ENCODE measurements around the gene DCST1. TPM values are rescaled to one million over a fixed set of nuclear protein-coding genes. Genes with fewer than 3 reads are reported as not detected.

Gene DCST1
- total and polyA plus RNA-seq, 4 donors = not detected

DNA sequence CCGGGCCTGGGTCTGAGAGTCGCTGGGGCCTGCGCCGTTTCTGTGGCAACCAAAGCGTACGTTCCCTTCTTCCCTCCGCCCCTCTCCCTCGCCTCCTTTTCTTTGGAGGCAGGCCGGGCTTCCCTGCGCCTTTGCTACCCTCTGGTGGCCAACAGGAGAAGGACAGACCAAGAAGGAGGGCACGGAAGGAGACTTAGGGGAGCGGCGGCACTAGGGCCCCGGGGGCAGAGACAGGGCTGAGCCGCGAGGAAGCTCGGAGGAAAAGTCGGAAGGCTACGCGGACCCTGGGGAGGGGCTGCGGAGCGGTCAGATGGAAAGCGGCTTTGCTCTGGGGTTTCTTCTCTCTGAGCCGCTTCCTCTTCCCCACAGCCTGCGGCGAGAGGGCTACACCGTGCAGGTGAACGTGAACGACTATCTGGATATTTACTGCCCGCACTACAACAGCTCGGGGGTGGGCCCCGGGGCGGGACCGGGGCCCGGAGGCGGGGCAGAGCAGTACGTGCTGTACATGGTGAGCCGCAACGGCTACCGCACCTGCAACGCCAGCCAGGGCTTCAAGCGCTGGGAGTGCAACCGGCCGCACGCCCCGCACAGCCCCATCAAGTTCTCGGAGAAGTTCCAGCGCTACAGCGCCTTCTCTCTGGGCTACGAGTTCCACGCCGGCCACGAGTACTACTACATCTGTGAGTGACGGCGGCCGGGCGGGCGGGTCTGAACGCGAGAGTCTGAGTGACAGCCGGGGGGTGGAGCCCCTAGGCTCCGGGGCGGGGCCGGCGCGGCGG lies 51.3 kb downstream of the DCST1 start (continued):
- TF ChIP-seq, protein P1, sequence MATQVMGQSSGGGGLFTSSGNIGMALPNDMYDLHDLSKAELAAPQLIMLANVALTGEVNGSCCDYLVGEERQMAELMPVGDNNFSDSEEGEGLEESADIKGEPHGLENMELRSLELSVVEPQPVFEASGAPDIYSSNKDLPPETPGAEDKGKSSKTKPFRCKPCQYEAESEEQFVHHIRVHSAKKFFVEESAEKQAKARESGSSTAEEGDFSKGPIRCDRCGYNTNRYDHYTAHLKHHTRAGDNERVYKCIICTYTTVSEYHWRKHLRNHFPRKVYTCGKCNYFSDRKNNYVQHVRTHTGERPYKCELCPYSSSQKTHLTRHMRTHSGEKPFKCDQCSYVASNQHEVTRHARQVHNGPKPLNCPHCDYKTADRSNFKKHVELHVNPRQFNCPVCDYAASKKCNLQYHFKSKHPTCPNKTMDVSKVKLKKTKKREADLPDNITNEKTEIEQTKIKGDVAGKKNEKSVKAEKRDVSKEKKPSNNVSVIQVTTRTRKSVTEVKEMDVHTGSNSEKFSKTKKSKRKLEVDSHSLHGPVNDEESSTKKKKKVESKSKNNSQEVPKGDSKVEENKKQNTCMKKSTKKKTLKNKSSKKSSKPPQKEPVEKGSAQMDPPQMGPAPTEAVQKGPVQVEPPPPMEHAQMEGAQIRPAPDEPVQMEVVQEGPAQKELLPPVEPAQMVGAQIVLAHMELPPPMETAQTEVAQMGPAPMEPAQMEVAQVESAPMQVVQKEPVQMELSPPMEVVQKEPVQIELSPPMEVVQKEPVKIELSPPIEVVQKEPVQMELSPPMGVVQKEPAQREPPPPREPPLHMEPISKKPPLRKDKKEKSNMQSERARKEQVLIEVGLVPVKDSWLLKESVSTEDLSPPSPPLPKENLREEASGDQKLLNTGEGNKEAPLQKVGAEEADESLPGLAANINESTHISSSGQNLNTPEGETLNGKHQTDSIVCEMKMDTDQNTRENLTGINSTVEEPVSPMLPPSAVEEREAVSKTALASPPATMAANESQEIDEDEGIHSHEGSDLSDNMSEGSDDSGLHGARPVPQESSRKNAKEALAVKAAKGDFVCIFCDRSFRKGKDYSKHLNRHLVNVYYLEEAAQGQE (IDR thresholded peaks at IDR 0.05) = peak; percentile 59
- TF ChIP-seq EGR1 (IDR thresholded peaks at IDR 0.05; ENCODE audit: low read depth in 2 of 2) = no peak
- peak; percentile 29 for TF ChIP-seq NR2F2 (IDR thresholded peaks at IDR 0.05)
- no peak for TF ChIP-seq FOXA2 (IDR thresholded peaks at IDR 0.05)
- TF ChIP-seq, protein P2, sequence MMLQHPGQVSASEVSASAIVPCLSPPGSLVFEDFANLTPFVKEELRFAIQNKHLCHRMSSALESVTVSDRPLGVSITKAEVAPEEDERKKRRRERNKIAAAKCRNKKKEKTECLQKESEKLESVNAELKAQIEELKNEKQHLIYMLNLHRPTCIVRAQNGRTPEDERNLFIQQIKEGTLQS (IDR thresholded peaks at IDR 0.05) = no peak
- TF ChIP-seq TAF1 (conservative IDR thresholded peaks at IDR 0.05) = no peak
- peak; percentile 17 for TF ChIP-seq FOXA1 (IDR thresholded peaks at IDR 0.05)
- peak; percentile 5 to 18 for TF ChIP-seq HNF4A (conservative IDR thresholded peaks at IDR 0.05)
- peak; percentile 58 for TF ChIP-seq SP1 (IDR thresholded peaks at IDR 0.05)
- TF ChIP-seq JUND (IDR thresholded peaks at IDR 0.05) = no peak
- TF ChIP-seq HNF4G (IDR thresholded peaks at IDR 0.05) = no peak
- TF ChIP-seq RXRA (IDR thresholded peaks at IDR 0.05) = peak; percentile 10 to 66

DNA sequence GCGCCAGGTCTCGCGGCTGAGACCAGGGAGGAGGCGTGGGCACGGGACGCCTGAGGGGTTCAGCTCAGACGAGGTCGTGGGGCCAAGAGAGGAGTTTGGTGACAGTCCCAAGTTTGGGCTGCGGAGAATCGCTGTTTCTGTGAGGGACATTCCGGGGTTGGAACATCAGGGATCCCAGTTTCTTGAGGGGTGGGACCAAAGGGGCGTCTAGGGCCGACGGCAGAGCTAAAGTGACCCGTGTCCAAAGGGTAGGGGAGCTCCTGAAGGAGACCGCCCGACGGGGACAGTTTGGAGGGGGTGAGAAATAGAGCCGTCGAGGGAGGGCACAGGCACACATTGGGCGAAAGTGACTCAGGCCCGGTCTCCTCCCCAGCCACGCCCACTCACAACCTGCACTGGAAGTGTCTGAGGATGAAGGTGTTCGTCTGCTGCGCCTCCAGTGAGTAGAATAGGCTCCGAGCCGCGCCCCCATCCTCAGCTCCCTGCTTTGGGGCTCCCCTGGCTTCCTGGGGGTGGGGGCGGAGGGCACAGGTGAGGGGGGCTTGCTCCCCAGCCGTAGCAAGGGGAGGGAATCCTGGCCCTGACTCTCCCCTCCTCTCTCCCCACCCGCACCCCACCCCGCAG lies 52.0 kb downstream of the DCST1 start:
- H3K4me3 ChIP-seq (ENCODE audit: low read depth in 1 of 3, low read length in 3 of 3) = peak overlapping the region; percentile 5 to 68 (median 21)
- H3K9ac ChIP-seq (ENCODE audit: low read depth in 1 of 2, low read length in 2 of 2) = peak overlapping the region; percentile 0 to 5
- H3K4me1 ChIP-seq (ENCODE audit: control insufficient read depth in 4 of 4, insufficient read depth in 4 of 4, low read length in 3 of 4) = peaks cover 13 to 40% (median 27%) of the 10 kb centered on the region in 4 donors
- 2% methylated on average over 32 of the region's 32 CpGs for WGBS
- peaks cover 0 to 21% (median 8%) of the 10 kb centered on the region in 4 donors for H3K27me3 ChIP-seq (ENCODE audit: control insufficient read depth in 4 of 4, insufficient read depth in 4 of 4, low read length in 3 of 4)
- peak overlapping the region; percentile 79 to 93 for H3K27ac ChIP-seq (ENCODE audit: low read depth in 1 of 2, low read length in 2 of 2)
- no peaks in the 10 kb centered on the region for H3K9me3 ChIP-seq (ENCODE audit: control insufficient read depth in 4 of 4, low read length in 3 of 4)
- TF ChIP-seq YY1 (IDR thresholded peaks at IDR 0.05) (peak; percentile 4), GABPA (IDR thresholded peaks at IDR 0.05 in 1 of 2, conservative IDR thresholded peaks at IDR 0.05 in 1 of 2) (no peak)
- DNase-seq (ENCODE audit: low spot score) = peak; percentile 68
- H3K36me3 ChIP-seq (ENCODE audit: control insufficient read depth in 4 of 4, insufficient read depth in 3 of 4, low read depth in 1 of 4, low read length in 3 of 4) = no peaks in the 10 kb centered on the region

DNA sequence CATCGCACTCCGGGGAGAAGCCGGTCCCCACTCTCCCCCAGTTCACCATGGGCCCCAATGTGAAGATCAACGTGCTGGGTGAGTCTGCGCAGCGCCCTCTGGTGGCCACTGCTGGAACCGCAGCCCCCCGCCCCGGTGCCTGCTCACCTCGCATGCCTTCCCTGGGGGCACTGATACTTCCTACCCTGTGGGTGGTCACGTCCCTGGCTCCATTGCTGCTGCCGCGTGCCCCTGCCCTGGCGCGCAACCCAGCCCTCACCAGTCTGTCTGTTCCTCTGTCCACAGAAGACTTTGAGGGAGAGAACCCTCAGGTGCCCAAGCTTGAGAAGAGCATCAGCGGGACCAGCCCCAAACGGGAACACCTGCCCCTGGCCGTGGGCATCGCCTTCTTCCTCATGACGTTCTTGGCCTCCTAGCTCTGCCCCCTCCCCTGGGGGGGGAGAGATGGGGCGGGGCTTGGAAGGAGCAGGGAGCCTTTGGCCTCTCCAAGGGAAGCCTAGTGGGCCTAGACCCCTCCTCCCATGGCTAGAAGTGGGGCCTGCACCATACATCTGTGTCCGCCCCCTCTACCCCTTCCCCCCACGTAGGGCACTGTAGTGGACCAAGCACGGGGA lies 52.6 kb downstream of the DCST1 start:
- H3K27me3 ChIP-seq (ENCODE audit: control insufficient read depth in 4 of 4, insufficient read depth in 4 of 4, low read length in 3 of 4) = peaks cover 0 to 17% (median 7%) of the 10 kb centered on the region in 4 donors
- peak; percentile 91 for DNase-seq (ENCODE audit: low spot score)
- H3K4me3 ChIP-seq (ENCODE audit: low read depth in 1 of 3, low read length in 3 of 3) = peak overlapping the region in 1 of 3 donors; percentile 68
- no peak overlapping the region for H3K27ac ChIP-seq (ENCODE audit: low read depth in 1 of 2, low read length in 2 of 2)
- peaks cover 8 to 39% (median 26%) of the 10 kb centered on the region in 4 donors for H3K4me1 ChIP-seq (ENCODE audit: control insufficient read depth in 4 of 4, insufficient read depth in 4 of 4, low read length in 3 of 4)
- 20% methylated on average over 24 of the region's 24 CpGs for WGBS
- TF ChIP-seq RAD21 (IDR thresholded peaks at IDR 0.05) = peak; percentile 31 to 71
- TF ChIP-seq, protein P2 (IDR thresholded peaks at IDR 0.05) = no peak
- TF ChIP-seq, protein P3, sequence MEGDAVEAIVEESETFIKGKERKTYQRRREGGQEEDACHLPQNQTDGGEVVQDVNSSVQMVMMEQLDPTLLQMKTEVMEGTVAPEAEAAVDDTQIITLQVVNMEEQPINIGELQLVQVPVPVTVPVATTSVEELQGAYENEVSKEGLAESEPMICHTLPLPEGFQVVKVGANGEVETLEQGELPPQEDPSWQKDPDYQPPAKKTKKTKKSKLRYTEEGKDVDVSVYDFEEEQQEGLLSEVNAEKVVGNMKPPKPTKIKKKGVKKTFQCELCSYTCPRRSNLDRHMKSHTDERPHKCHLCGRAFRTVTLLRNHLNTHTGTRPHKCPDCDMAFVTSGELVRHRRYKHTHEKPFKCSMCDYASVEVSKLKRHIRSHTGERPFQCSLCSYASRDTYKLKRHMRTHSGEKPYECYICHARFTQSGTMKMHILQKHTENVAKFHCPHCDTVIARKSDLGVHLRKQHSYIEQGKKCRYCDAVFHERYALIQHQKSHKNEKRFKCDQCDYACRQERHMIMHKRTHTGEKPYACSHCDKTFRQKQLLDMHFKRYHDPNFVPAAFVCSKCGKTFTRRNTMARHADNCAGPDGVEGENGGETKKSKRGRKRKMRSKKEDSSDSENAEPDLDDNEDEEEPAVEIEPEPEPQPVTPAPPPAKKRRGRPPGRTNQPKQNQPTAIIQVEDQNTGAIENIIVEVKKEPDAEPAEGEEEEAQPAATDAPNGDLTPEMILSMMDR (IDR thresholded peaks at IDR 0.05; ENCODE audit: low read depth, low read length, missing input control) = peak; percentile 95
- no peaks in the 10 kb centered on the region for H3K36me3 ChIP-seq (ENCODE audit: control insufficient read depth in 4 of 4, insufficient read depth in 3 of 4, low read depth in 1 of 4, low read length in 3 of 4)
- no peaks in the 10 kb centered on the region for H3K9me3 ChIP-seq (ENCODE audit: control insufficient read depth in 4 of 4, low read length in 3 of 4)
- H3K9ac ChIP-seq (ENCODE audit: low read depth in 1 of 2, low read length in 2 of 2) = no peak overlapping the region

Measured in liver (tissue), 9 donors.